ENCODE data around the gene MTMR2.

MTMR2 gene

GRCh38 chr11:95923728-95924413 lies at the start of gene MTMR2:
MTMR2 (minus strand) TSS chr11:95924107; CDS start chr11:95923954, 153 bp downstream.
- peak; percentile 6 to 34 (median 32) for DNase-seq (ENCODE audit: low read depth in 4 of 4, low spot score in 1 of 4)

- no peak for DNase-seq (ENCODE audit: low read depth in 4 of 4, low spot score in 1 of 4)
Observed at GRCh38 chr11:95972060-95972459, 48.2 kb upstream of the MTMR2 start.

- DNase-seq (ENCODE audit: low read depth in 4 of 4, low spot score in 1 of 4) = no peak
Observed at GRCh38 chr11:95968585-95968984, 44.7 kb upstream of the MTMR2 start.

GRCh38 chr11:95964281-95964680 lies 40.4 kb upstream of the MTMR2 start:
- DNase-seq (ENCODE audit: low read depth in 4 of 4, low spot score in 1 of 4) = no peak

GRCh38 chr11:95961758-95962157 lies 37.9 kb upstream of the MTMR2 start:
- DNase-seq (ENCODE audit: low read depth in 4 of 4, low spot score in 1 of 4) = no peak

GRCh38 chr11:95950905-95951304 lies 27.0 kb upstream of the MTMR2 start:
- DNase-seq (ENCODE audit: low read depth in 4 of 4, low spot score in 1 of 4) = no peak

GRCh38 chr11:95948637-95949036 lies 24.7 kb upstream of the MTMR2 start:
- no peak for DNase-seq (ENCODE audit: low read depth in 4 of 4, low spot score in 1 of 4)

- DNase-seq (ENCODE audit: low read depth in 4 of 4, low spot score in 1 of 4) = no peak
Observed at GRCh38 chr11:95944623-95945022, 20.7 kb upstream of the MTMR2 start.

GRCh38 chr11:95943546-95943945 lies 19.6 kb upstream of the MTMR2 start:
- no peak for DNase-seq (ENCODE audit: low read depth in 4 of 4, low spot score in 1 of 4)

- no peak for DNase-seq (ENCODE audit: low read depth in 4 of 4, low spot score in 1 of 4)
Observed at GRCh38 chr11:95939091-95939490, 15.2 kb upstream of the MTMR2 start.

GRCh38 chr11:95937358-95937757 lies 13.5 kb upstream of the MTMR2 start:
- no peak for DNase-seq (ENCODE audit: low read depth in 4 of 4, low spot score in 1 of 4)

- no peak for DNase-seq (ENCODE audit: low read depth in 4 of 4, low spot score in 1 of 4)
Observed at GRCh38 chr11:95933594-95933993, 9.7 kb upstream of the MTMR2 start.

GRCh38 chr11:95931916-95932315 lies 8.0 kb upstream of the MTMR2 start:
- no peak for DNase-seq (ENCODE audit: low read depth in 4 of 4, low spot score in 1 of 4)

GRCh38 chr11:95930948-95931347 lies 7.0 kb upstream of the MTMR2 start:
- no peak for DNase-seq (ENCODE audit: low read depth in 4 of 4, low spot score in 1 of 4)

GRCh38 chr11:95926726-95927125 lies 2.8 kb upstream of the MTMR2 start:
- no peak for DNase-seq (ENCODE audit: low read depth in 4 of 4, low spot score in 1 of 4)

- DNase-seq (ENCODE audit: low read depth in 4 of 4, low spot score in 1 of 4) = no peak
Observed at GRCh38 chr11:95925011-95925410, 1.1 kb upstream of the MTMR2 start.

- DNase-seq (ENCODE audit: low read depth in 4 of 4, low spot score in 1 of 4) = no peak
Observed at GRCh38 chr11:95924414-95924760, 480 bp upstream of the MTMR2 start.

- DNase-seq (ENCODE audit: low read depth in 4 of 4, low spot score in 1 of 4) = peak in 2 of 4 experiments; percentile 1 to 7
Observed at GRCh38 chr11:95923439-95923727, 524 bp downstream of the MTMR2 start.

- DNase-seq (ENCODE audit: low read depth in 4 of 4, low spot score in 1 of 4) = no peak
Observed at GRCh38 chr11:95922536-95923438, 1.1 kb downstream of the MTMR2 start.

GRCh38 chr11:95922099-95922498 lies 1.8 kb downstream of the MTMR2 start:
- DNase-seq (ENCODE audit: low read depth in 4 of 4, low spot score in 1 of 4) = no peak

- DNase-seq (ENCODE audit: low read depth in 4 of 4, low spot score in 1 of 4) = no peak
Observed at GRCh38 chr11:95920460-95921105, 3.3 kb downstream of the MTMR2 start.

- DNase-seq (ENCODE audit: low read depth in 4 of 4, low spot score in 1 of 4) = no peak
Observed at GRCh38 chr11:95919514-95919913, 4.4 kb downstream of the MTMR2 start.
